Adrenal gland (tissue), 5 donors: ENCODE data around the gene SSR1.

ENCODE experiments used
- CTCF ChIP-seq, 6 experiments: fragments of 450-650 bp in 4 of 6; fragments of 200-600 bp in 2 of 6; sonication (generic) in 1 of 6; IDR thresholded peaks; 1 replicate in 5 of 6; 2 replicates in 1 of 6; pipeline versions ENCODE4 v1.5.1 to v1.8.0; 2016 to 2021; ENCODE audit warnings: antibody characterized with exemption in 6 of 6, mild to moderate bottlenecking in 2 of 6, moderate library complexity in 1 of 6
- POLR2A ChIP-seq, 2 donors: fragments of 450-650 bp; IDR thresholded peaks; one replicate each; pipeline ENCODE4 v1.6.1; 2017; ENCODE audit warnings: antibody characterized with exemption in 2 of 2, mild to moderate bottlenecking in 2 of 2, moderate library complexity in 1 of 2
- donor health status: DM: no; HTN: no; CAD: no.

DNA sequence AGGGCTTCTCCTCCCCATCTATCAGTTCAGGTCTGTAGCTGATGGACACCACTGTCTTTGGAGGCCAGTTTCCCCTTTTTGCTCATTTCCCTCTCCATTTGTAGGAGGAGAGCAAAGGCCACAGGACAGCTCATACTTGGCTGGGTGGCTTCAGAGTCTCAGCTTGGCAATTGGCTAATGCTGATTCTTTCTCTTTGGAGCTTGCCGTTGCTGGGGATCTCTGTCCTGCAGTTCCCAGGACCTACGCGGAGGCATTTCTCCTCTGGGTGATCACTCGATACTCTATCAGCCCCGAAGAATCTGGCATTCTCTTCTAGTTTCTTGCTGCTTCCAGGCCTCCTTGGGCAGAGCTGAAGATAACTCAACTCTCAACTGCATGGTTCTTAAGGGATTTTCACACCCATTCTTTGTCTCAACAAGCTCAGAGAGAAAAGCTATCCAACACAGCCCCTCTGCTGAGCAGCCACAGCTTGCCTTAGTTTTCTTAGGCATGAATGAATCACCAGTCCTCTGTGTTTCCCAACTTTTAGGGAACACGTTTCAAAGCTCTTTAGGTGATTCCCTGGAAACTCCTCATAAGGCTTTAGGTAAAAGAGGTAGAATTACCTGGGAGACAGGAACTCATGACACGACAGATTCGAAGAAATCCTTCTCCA, 19.2 kb upstream of the SSR1 start:
- TF ChIP-seq POLR2A (IDR thresholded peaks at IDR 0.05): no peak
- no peak for TF ChIP-seq CTCF (IDR thresholded peaks at IDR 0.05)
